ENCODE results near the gene ICOSLG.
"Not testable (repeated sequence)": the region's sequence is repeated elsewhere in the genome, so short reads cannot be mapped to it uniquely, and the experiment has no call there.

ICOSLG gene

DNA sequence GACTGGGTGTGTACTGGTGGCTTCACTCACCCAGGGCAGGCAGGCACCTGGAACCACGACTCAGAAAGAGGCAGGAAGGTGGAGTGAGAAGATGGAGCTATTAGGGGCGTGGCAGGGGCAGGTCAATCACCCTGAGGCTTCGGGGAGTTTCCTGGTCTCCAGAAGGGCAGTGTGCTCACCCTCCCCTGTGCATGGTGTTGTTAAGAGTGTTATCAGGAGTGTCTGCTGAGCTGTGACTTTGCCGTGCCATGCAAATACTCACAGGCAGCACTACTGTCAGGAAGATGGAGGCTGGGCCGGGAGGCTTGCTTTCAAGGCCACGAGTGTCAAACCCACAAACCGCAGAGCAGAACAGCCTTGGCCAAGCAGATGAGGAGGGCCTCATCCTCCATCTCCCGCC, 22.3 kb downstream of the ICOSLG start:
- not testable (repeated sequence) for H3K27ac ChIP-seq (ENCODE audit: low read length)

DNA sequence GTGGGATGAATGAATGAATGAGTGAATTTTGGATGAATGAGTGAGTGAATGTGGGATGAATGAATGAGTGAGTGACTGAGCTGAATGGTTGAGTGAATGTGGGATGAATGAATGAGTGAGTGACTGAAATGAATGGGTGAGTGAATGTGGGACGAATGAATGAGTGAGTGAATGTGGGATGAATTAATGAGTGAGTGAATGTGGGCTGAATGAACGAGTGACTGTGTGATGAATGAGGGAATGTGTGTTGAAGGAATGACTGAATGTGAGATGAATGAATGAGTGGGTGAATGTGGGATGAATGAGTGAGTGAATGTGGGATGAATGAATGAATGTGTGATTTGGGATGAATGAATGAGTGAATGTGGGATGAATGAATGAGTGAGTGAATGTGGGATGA, 28.8 kb downstream of the ICOSLG start:
- not testable (repeated sequence) for H3K36me3 ChIP-seq (ENCODE audit: control insufficient read depth in 2 of 2, insufficient read depth in 2 of 2, low read length in 2 of 2); H3K9ac ChIP-seq (ENCODE audit: low read length in 2 of 2); H3K4me3 ChIP-seq (ENCODE audit: low read length in 2 of 2); H3K27ac ChIP-seq (ENCODE audit: low read length); H3K4me1 ChIP-seq (ENCODE audit: control insufficient read depth, insufficient read depth, low read length); H3K27me3 ChIP-seq (ENCODE audit: control insufficient read depth in 1 of 2, insufficient read depth in 2 of 2, low read length in 2 of 2); H3K9me3 ChIP-seq (ENCODE audit: control insufficient read depth in 2 of 2, low read length in 2 of 2)

More for the DNA sequence above, 22.3 kb downstream of the ICOSLG start:
- H3K9ac ChIP-seq (ENCODE audit: low read length in 2 of 2); H3K4me3 ChIP-seq (ENCODE audit: low read length in 2 of 2); H3K4me1 ChIP-seq (ENCODE audit: control insufficient read depth, insufficient read depth, low read length); H3K36me3 ChIP-seq (ENCODE audit: control insufficient read depth in 2 of 2, insufficient read depth in 2 of 2, low read length in 2 of 2); H3K9me3 ChIP-seq (ENCODE audit: control insufficient read depth in 2 of 2, low read length in 2 of 2); H3K27me3 ChIP-seq (ENCODE audit: control insufficient read depth in 1 of 2, insufficient read depth in 2 of 2, low read length in 2 of 2): not testable (repeated sequence)

DNA sequence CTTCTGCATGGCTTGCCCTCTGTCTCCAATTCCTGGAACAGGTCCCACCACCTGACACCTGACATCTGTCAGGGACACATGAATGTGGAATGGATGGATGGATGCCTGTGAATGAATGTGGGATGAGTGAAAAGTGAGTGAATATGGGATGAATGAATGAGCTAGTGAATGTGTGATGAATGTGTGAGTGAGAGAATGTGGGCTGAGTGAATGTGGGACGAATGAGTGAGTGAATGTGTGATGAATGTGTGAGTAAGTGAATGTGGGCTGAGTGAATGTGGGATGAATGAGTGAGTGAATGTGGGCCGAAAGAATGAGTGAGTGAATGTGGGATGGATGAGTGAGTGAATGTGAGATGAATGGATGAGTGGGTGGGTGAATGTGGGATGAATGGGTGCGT, 29.2 kb downstream of the ICOSLG start:
- not testable (repeated sequence) for H3K9ac ChIP-seq (ENCODE audit: low read length in 2 of 2); H3K9me3 ChIP-seq (ENCODE audit: control insufficient read depth in 2 of 2, low read length in 2 of 2); H3K27ac ChIP-seq (ENCODE audit: low read length); H3K4me3 ChIP-seq (ENCODE audit: low read length in 2 of 2); H3K27me3 ChIP-seq (ENCODE audit: control insufficient read depth in 1 of 2, insufficient read depth in 2 of 2, low read length in 2 of 2); H3K4me1 ChIP-seq (ENCODE audit: control insufficient read depth, insufficient read depth, low read length); H3K36me3 ChIP-seq (ENCODE audit: control insufficient read depth in 2 of 2, insufficient read depth in 2 of 2, low read length in 2 of 2)

DNA sequence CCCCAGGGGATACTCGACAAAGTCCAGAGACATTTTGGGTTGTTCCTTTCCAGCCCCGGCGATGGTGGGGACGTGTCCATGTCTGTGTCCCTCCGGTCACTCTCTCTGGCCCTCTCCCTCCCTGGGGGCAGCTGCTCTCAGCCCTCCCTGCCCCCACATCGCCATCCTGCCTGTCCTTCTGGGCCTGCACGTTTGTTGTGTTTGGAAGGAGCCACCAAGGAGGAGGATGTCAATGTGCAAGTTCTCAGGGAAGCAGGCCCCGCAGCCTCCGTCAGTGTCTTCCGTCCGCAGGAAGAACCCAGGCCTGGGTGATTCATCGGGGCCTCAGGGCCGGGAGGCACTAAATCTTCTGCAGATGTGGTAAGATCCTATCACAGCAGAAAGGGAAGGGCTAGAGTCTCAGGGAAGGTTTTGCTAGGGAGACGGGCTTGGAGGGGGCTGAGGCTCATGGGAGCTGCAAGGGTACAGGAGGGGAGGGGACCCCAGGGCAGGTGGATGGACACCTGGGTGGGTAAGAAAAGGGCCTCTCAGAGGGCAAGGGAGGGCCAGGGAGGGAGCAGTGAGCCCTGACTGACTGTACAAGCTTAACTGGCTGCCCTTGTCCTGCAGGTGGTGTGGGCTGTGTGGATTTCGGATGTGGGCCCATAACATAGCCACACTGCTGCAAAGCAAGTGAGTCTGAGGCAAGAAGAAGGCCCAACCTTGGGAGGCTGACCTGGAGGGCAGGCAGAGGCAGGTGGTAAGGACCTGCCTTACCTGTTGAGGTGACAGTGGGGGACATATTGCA, 32.7 kb downstream of the ICOSLG start:
- H3K9me3 ChIP-seq (ENCODE audit: control insufficient read depth in 2 of 2, low read length in 2 of 2); H3K9ac ChIP-seq (ENCODE audit: low read length in 2 of 2); H3K27me3 ChIP-seq (ENCODE audit: control insufficient read depth in 1 of 2, insufficient read depth in 2 of 2, low read length in 2 of 2); H3K27ac ChIP-seq (ENCODE audit: low read length); H3K4me3 ChIP-seq (ENCODE audit: low read length in 2 of 2); H3K4me1 ChIP-seq (ENCODE audit: control insufficient read depth, insufficient read depth, low read length); H3K36me3 ChIP-seq (ENCODE audit: control insufficient read depth in 2 of 2, insufficient read depth in 2 of 2, low read length in 2 of 2): not testable (repeated sequence)

- H3K9ac ChIP-seq (ENCODE audit: low read length in 2 of 2); H3K9me3 ChIP-seq (ENCODE audit: control insufficient read depth in 2 of 2, low read length in 2 of 2); H3K36me3 ChIP-seq (ENCODE audit: control insufficient read depth in 2 of 2, insufficient read depth in 2 of 2, low read length in 2 of 2); H3K27me3 ChIP-seq (ENCODE audit: control insufficient read depth in 1 of 2, insufficient read depth in 2 of 2, low read length in 2 of 2); H3K4me3 ChIP-seq (ENCODE audit: low read length in 2 of 2); H3K4me1 ChIP-seq (ENCODE audit: control insufficient read depth, insufficient read depth, low read length); H3K27ac ChIP-seq (ENCODE audit: low read length): not testable (repeated sequence)
Observed at GRCh38 chr21:44206698-44207676, 33.8 kb downstream of the ICOSLG start.

DNA sequence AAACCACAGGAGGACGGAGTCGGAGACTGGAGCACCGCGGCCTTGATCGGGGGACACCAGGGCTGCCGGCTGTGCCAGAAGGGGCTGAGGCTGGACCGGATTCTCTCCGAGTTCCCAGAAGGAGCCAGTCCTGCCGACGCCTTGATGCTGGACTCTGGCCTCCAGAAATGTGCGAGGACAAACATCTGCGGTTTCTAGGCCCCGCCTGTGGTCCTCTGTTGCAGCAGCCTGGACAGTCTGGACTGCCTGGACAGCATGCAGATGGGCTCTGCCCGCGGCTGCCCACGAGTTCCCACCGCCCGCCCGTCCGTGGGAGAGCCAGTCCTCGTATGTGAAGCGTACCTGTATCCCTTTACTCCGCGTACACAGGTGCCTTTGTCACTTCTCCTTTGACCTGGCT, 34.6 kb downstream of the ICOSLG start:
- H3K9ac ChIP-seq (ENCODE audit: low read length in 2 of 2); H3K27ac ChIP-seq (ENCODE audit: low read length); H3K36me3 ChIP-seq (ENCODE audit: control insufficient read depth in 2 of 2, insufficient read depth in 2 of 2, low read length in 2 of 2); H3K4me3 ChIP-seq (ENCODE audit: low read length in 2 of 2); H3K9me3 ChIP-seq (ENCODE audit: control insufficient read depth in 2 of 2, low read length in 2 of 2); H3K4me1 ChIP-seq (ENCODE audit: control insufficient read depth, insufficient read depth, low read length); H3K27me3 ChIP-seq (ENCODE audit: control insufficient read depth in 1 of 2, insufficient read depth in 2 of 2, low read length in 2 of 2): not testable (repeated sequence)

- not testable (repeated sequence) for H3K27ac ChIP-seq (ENCODE audit: low read length); H3K9me3 ChIP-seq (ENCODE audit: control insufficient read depth in 2 of 2, low read length in 2 of 2); H3K4me3 ChIP-seq (ENCODE audit: low read length in 2 of 2); H3K36me3 ChIP-seq (ENCODE audit: control insufficient read depth in 2 of 2, insufficient read depth in 2 of 2, low read length in 2 of 2); H3K9ac ChIP-seq (ENCODE audit: low read length in 2 of 2); H3K4me1 ChIP-seq (ENCODE audit: control insufficient read depth, insufficient read depth, low read length); H3K27me3 ChIP-seq (ENCODE audit: control insufficient read depth in 1 of 2, insufficient read depth in 2 of 2, low read length in 2 of 2)
Observed at GRCh38 chr21:44202590-44203299, 38.0 kb downstream of the ICOSLG start.

DNA sequence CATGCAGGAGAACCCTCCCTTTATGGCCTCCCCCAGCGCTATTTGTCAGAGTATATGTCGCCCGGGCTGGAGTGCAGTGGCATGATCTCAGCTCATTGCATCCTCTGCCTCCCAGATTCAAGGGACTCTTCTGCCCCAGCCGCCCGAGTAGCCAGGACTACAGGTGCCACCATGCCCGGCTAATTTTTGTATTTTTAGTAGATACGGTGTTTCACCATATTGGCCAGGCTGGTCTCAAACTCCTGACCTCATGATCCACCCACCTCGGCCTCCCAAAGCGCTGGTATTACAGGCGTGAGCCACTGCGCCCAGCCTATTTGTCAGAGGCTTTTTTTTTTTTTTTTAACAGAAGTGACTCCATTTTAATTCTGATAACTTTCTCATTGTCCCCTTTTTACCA, 40.7 kb downstream of the ICOSLG start:
- not testable (repeated sequence) for H3K4me1 ChIP-seq (ENCODE audit: control insufficient read depth, insufficient read depth, low read length); H3K36me3 ChIP-seq (ENCODE audit: control insufficient read depth in 2 of 2, insufficient read depth in 2 of 2, low read length in 2 of 2); H3K27ac ChIP-seq (ENCODE audit: low read length); H3K4me3 ChIP-seq (ENCODE audit: low read length in 2 of 2); H3K9ac ChIP-seq (ENCODE audit: low read length in 2 of 2); H3K27me3 ChIP-seq (ENCODE audit: control insufficient read depth in 1 of 2, insufficient read depth in 2 of 2, low read length in 2 of 2); H3K9me3 ChIP-seq (ENCODE audit: control insufficient read depth in 2 of 2, low read length in 2 of 2)

GRCh38 chr21:44199448-44199847, 41.3 kb downstream of the ICOSLG start:
- Histone ChIP-seq H3K27me3 (ENCODE audit: control insufficient read depth in 1 of 2, insufficient read depth in 2 of 2, low read length in 2 of 2) (no peaks in the 10 kb centered on the region), H3K4me1 (ENCODE audit: control insufficient read depth, insufficient read depth, low read length) (no peaks in the 10 kb centered on the region), H3K9me3 (ENCODE audit: control insufficient read depth in 2 of 2, low read length in 2 of 2) (no peaks in the 10 kb centered on the region), H3K27ac (ENCODE audit: low read length) (no peak overlapping the region), H3K4me3 (ENCODE audit: low read length in 2 of 2) (no peak overlapping the region), H3K36me3 (ENCODE audit: control insufficient read depth in 2 of 2, insufficient read depth in 2 of 2, low read length in 2 of 2) (no peaks in the 10 kb centered on the region), H3K9ac (ENCODE audit: low read length in 2 of 2) (no peak overlapping the region)

- H3K27me3 ChIP-seq (ENCODE audit: control insufficient read depth in 1 of 2, insufficient read depth in 2 of 2, low read length in 2 of 2); H3K9ac ChIP-seq (ENCODE audit: low read length in 2 of 2); H3K4me1 ChIP-seq (ENCODE audit: control insufficient read depth, insufficient read depth, low read length); H3K9me3 ChIP-seq (ENCODE audit: control insufficient read depth in 2 of 2, low read length in 2 of 2); H3K36me3 ChIP-seq (ENCODE audit: control insufficient read depth in 2 of 2, insufficient read depth in 2 of 2, low read length in 2 of 2); H3K27ac ChIP-seq (ENCODE audit: low read length); H3K4me3 ChIP-seq (ENCODE audit: low read length in 2 of 2): not testable (repeated sequence)
Observed at GRCh38 chr21:44197156-44197516, 43.6 kb downstream of the ICOSLG start.
